ENCODE results near the gene BNC2.

GRCh38 chr9:16664211-16664610, 206.3 kb downstream of the BNC2 start:
- no peak for TF ChIP-seq CTCF (IDR thresholded peaks at IDR 0.05)
- TF ChIP-seq POLR2A (IDR thresholded peaks at IDR 0.05), result no peak

Data from Peyer's patch (tissue), 4 donors.